GM10248 (cell line): ENCODE data around the gene ARHGAP15.

Experiments used
- CTCF ChIA-PET: fragments of 300-600 bp; sonication (Branson Sonifier 250); formaldehyde crosslinking; extraction: SDS; loops from one replicate; lab custom pipeline; 2021; ENCODE audit warnings: antibody characterized with exemption; lab: Yijun Ruan, JAX
- POLR2A ChIA-PET: fragments of 350-650 bp; sonication (Branson Sonifier 250); formaldehyde crosslinking; extraction: SDS; loops from one replicate; lab custom pipeline; 2020; ENCODE audit warnings: antibody characterized with exemption; lab: Yijun Ruan, JAX
- DNase-seq: peaks from one replicate; pipeline ENCODE4 v3.0.0; 2012; ENCODE audit errors: extremely low spot score
- CTCF ChIP-seq: IDR thresholded peaks from 2 replicates; pipeline ENCODE4 v1.5.1; 2012; ENCODE audit warnings: mild to moderate bottlenecking, low read depth; ENCODE audit errors: extremely low read depth, missing control alignments, control extremely low read depth

The ARHGAP15 gene

GRCh38 chr2:143505542-143505941 is 376.3 kb downstream of the ARHGAP15 start:
- POLR2A ChIA-PET = no interaction called here
- TF ChIP-seq CTCF = no peak
- CTCF ChIA-PET = no interaction called here
- no peak for DNase-seq

GRCh38 chr2:143513081-143513480 is 383.9 kb downstream of the ARHGAP15 start:
- DNase-seq = peak; percentile 14
- TF ChIP-seq CTCF = peak; percentile 51
- POLR2A ChIA-PET = no interaction called here
- CTCF ChIA-PET = interaction anchor here (0.7 to 3.1 kb wide), 11 partner anchors 8 to 292 kb away, joined by 3 to 9 read pairs (median 3); no protein-coding TSS in a partner anchor

- CTCF ChIA-PET = interaction anchor here (1.4 to 3.1 kb wide), 3 partner anchors 8 to 23 kb away, joined by 3 to 9 read pairs (median 3); no protein-coding TSS in a partner anchor
- POLR2A ChIA-PET = no interaction called here
- TF ChIP-seq CTCF = no peak
- DNase-seq = no peak
Measured at GRCh38 chr2:143514413-143514812, 385.2 kb downstream of the ARHGAP15 start.

- DNase-seq = no peak
- CTCF ChIA-PET = interaction anchor here (1.0 kb wide), 1 partner anchor 8 kb away, joined by 3 read pairs; no protein-coding TSS in a partner anchor
- POLR2A ChIA-PET = no interaction called here
- no peak for TF ChIP-seq CTCF
Measured at GRCh38 chr2:143515318-143515717, 386.1 kb downstream of the ARHGAP15 start.

- TF ChIP-seq CTCF = no peak
- ChIA-PET POLR2A (no interaction called here), CTCF (interaction anchor here (0.6 kb wide), 1 partner anchor 441 kb away, joined by 3 read pairs; no protein-coding TSS in a partner anchor)
- DNase-seq = no peak
Measured at GRCh38 chr2:143519521-143519920, 390.3 kb downstream of the ARHGAP15 start.

GRCh38 chr2:143521396-143521795 is 392.2 kb downstream of the ARHGAP15 start:
- no peak for DNase-seq
- TF ChIP-seq CTCF = no peak
- CTCF ChIA-PET = no interaction called here
- POLR2A ChIA-PET = no interaction called here
